GM23338 (cell line): ENCODE measurements around the gene OR52A1. TPM values are rescaled to one million over a fixed set of nuclear protein-coding genes. Genes with fewer than 3 reads are reported as not detected.
"Not testable (repeated sequence)": the region's sequence is repeated elsewhere in the genome, so short reads cannot be mapped to it uniquely, and the experiment has no call there.

Source experiments
- ATAC-seq: fragments of 200-7000 bp; cut with Tn5 transposase; 3 replicates; pipeline ENCODE4 v1.9.1; 2020
- DNase-seq: peaks from one replicate; pipeline ENCODE4 v3.0.0-alpha.2; 2015; ENCODE audit warnings: low spot score
- H2AFZ ChIP-seq: fragments of 200-600 bp; sonication (generic); 2 replicates; pipeline ENCODE4 v1.8.0; 2016; ENCODE audit warnings: antibody characterized with exemption, mild to moderate bottlenecking, moderate library complexity
- H3F3A ChIP-seq: fragments of 200-600 bp; sonication (generic); replicated peaks from 2 replicates; pipeline ENCODE4 v1.8.0; 2017; ENCODE audit warnings: antibody characterized with exemption, mixed run types, low read depth
- H3K27ac ChIP-seq: fragments of 200-600 bp; sonication (generic); 2 replicates; pipeline ENCODE4 v1.6.1; 2016; ENCODE audit warnings: low read depth
- H3K27me3 ChIP-seq: fragments of 200-600 bp; sonication (generic); 2 replicates; pipeline ENCODE4 v1.8.0; 2016; ENCODE audit warnings: mild to moderate bottlenecking, mixed run types, moderate library complexity; ENCODE audit not compliant: insufficient read depth
- H3K36me3 ChIP-seq: fragments of 200-600 bp; sonication (generic); 2 replicates; pipeline ENCODE4 v1.8.0; 2016; ENCODE audit warnings: mild to moderate bottlenecking; ENCODE audit not compliant: insufficient read depth
- H3K4me1 ChIP-seq: fragments of 200-600 bp; sonication (generic); 2 replicates; pipeline ENCODE4 v1.8.0; 2016; ENCODE audit warnings: mild to moderate bottlenecking, moderate library complexity; ENCODE audit not compliant: insufficient read depth
- H3K4me2 ChIP-seq: fragments of 200-600 bp; sonication (generic); 2 replicates; pipeline ENCODE4 v1.7.1; 2017; ENCODE audit warnings: mixed run types
- H3K4me3 ChIP-seq: fragments of 200-600 bp; sonication (generic); 2 replicates; pipeline ENCODE4 v1.6.1; 2016; ENCODE audit warnings: mixed run types
- H3K79me2 ChIP-seq: fragments of 200-600 bp; sonication (generic); replicated peaks from 2 replicates; pipeline ENCODE4 v1.8.0; 2017; ENCODE audit warnings: mild to moderate bottlenecking; ENCODE audit not compliant: insufficient read depth
- H3K9me2 ChIP-seq: fragments of 200-600 bp; sonication (generic); 2 replicates; pipeline ENCODE4 v1.8.0; 2017; ENCODE audit not compliant: insufficient read depth
- H4K20me1 ChIP-seq: fragments of 200-600 bp; sonication (generic); replicated peaks from 2 replicates; pipeline ENCODE4 v1.8.0; 2017; ENCODE audit warnings: mild to moderate bottlenecking; ENCODE audit not compliant: insufficient read depth
- H3K27ac Mint-ChIP-seq: 2 replicates; pipeline ENCODE4 v1.8.0; 2020; ENCODE audit warnings: inconsistent platforms, mild to moderate bottlenecking, moderate library complexity, mixed read lengths
- H3K27me3 Mint-ChIP-seq: 3 replicates; pipeline ENCODE4 v1.8.0; 2022; ENCODE audit warnings: low read depth, mild to moderate bottlenecking, moderate library complexity, mixed read lengths, inconsistent platforms; ENCODE audit not compliant: insufficient read depth, poor library complexity
- H3K36me3 Mint-ChIP-seq: 3 replicates; pipeline ENCODE4 v1.8.0; 2021; ENCODE audit warnings: low read depth, mild to moderate bottlenecking, inconsistent platforms, moderate library complexity, mixed read lengths
- H3K4me1 Mint-ChIP-seq: 3 replicates; pipeline ENCODE4 v1.8.0; 2020; ENCODE audit warnings: mild to moderate bottlenecking, inconsistent platforms, mixed read lengths
- H3K4me3 Mint-ChIP-seq: 3 replicates; pipeline ENCODE4 v1.8.0; 2021; ENCODE audit warnings: moderate library complexity, mild to moderate bottlenecking, inconsistent platforms, mixed read lengths
- H3K9me3 Mint-ChIP-seq: 3 replicates; pipeline ENCODE4 v1.8.0; 2020; ENCODE audit warnings: moderate library complexity, mild to moderate bottlenecking, inconsistent platforms, mixed read lengths
- EZH2 ChIP-seq: fragments of 200-600 bp; sonication (generic); IDR thresholded peaks from one replicate; pipeline ENCODE4 v1.8.0; 2017; ENCODE audit warnings: antibody characterized with exemption, mild to moderate bottlenecking, low read depth; ENCODE audit not compliant: unreplicated experiment
- POLR2AphosphoS5 ChIP-seq: IDR thresholded peaks from 2 replicates; pipeline ENCODE4 v1.6.1; 2016; ENCODE audit warnings: antibody characterized with exemption, low read depth
- ZNF462 ChIP-seq: fragments of 250-450 bp; sonication (Bioruptor Pico); IDR thresholded peaks from 2 replicates; pipeline ENCODE4 v1.5.0; 2020; ENCODE audit warnings: mild to moderate bottlenecking, moderate library complexity
- polyA plus RNA-seq: library from polyadenylated mRNA; unstranded; fragments of >200 nt; fragmentation: Nextera tagmentation; extraction: Ambion mirVana; gene quantifications from 2 replicates; pipeline ENCODE4 v1.2.1, GENCODE V29; 2016
- total RNA-seq: library from RNA; depleted of rRNA; stranded (reverse); fragments of >200 nt; shearing (Covaris generic); gene quantifications from 2 replicates; pipeline ENCODE4 v1.2.3, GENCODE V29; 2014

OR52A1 gene
- total and polyA plus RNA-seq, 2 experiments from 2014 or later: 0.73 to 4.3 TPM

GRCh38 chr11:5153574-5154431 is 754 bp downstream of the OR52A1 start:
- no peak overlapping the region for H3K27ac ChIP-seq
- no peaks in the 10 kb centered on the region for H4K20me1 ChIP-seq
- H3K79me2 ChIP-seq: no peaks in the 10 kb centered on the region
- H3K9me2 ChIP-seq: no peaks in the 10 kb centered on the region; the same call in 1 of the 2 replicates
- H3K36me3 Mint-ChIP-seq: peaks cover 7% of the 10 kb centered on the region; the same call in 1 of the 3 replicates
- H3K36me3 ChIP-seq: no peaks in the 10 kb centered on the region
- H2AFZ ChIP-seq: no peak overlapping the region
- ATAC-seq (no peak), DNase-seq (no peak)
- H3K4me1 Mint-ChIP-seq: peaks cover 6% of the 10 kb centered on the region; the same call in 2 of the 3 replicates
- no peak overlapping the region for H3K4me2 ChIP-seq
- no peak overlapping the region for H3K4me3 ChIP-seq
- H3K4me1 ChIP-seq: peaks cover 6% of the 10 kb centered on the region; the same call in 1 of the 2 replicates
- no peak for TF ChIP-seq EZH2
- H3K4me3 Mint-ChIP-seq: no peak overlapping the region
- H3K27ac Mint-ChIP-seq: no peak overlapping the region
- H3K9me3 Mint-ChIP-seq: no peaks in the 10 kb centered on the region; the same call in 2 of the 3 replicates
- H3K27me3 ChIP-seq: no peaks in the 10 kb centered on the region
- H3K27me3 Mint-ChIP-seq: peaks cover 4% of the 10 kb centered on the region
- H3F3A ChIP-seq: no peaks in the 10 kb centered on the region

- H3K9me3 Mint-ChIP-seq: no peaks in the 10 kb centered on the region
- no peak overlapping the region for H3K4me2 ChIP-seq
- H3K27me3 Mint-ChIP-seq: no peaks in the 10 kb centered on the region
- no peak for DNase-seq
- H3F3A ChIP-seq: no peaks in the 10 kb centered on the region
- no peaks in the 10 kb centered on the region for H3K79me2 ChIP-seq
- no peaks in the 10 kb centered on the region for H3K36me3 Mint-ChIP-seq
- H2AFZ ChIP-seq: no peak overlapping the region
- H4K20me1 ChIP-seq: no peaks in the 10 kb centered on the region
- H3K4me1 Mint-ChIP-seq: peaks cover 6% of the 10 kb centered on the region; the same call in 2 of the 3 replicates
- no peak for TF ChIP-seq ZNF462 (CRISPR knock-in tag)
- no peak for TF ChIP-seq POLR2AphosphoS5
- H3K27me3 ChIP-seq: no peaks in the 10 kb centered on the region
- no peak overlapping the region for H3K27ac Mint-ChIP-seq
- peaks cover 6% of the 10 kb centered on the region; the same call in 1 of the 2 replicates for H3K4me1 ChIP-seq
- H3K27ac ChIP-seq: no peak overlapping the region
- H3K36me3 ChIP-seq: no peaks in the 10 kb centered on the region
- H3K4me3 ChIP-seq: no peak overlapping the region
- no peaks in the 10 kb centered on the region for H3K9me2 ChIP-seq
- no peak for ATAC-seq
- H3K4me3 Mint-ChIP-seq: no peak overlapping the region
These were observed 2.8 kb downstream of the OR52A1 start for GRCh38 chr11:5151713-5152153.

- not testable (repeated sequence) for H2AFZ ChIP-seq, H3K27ac ChIP-seq, ATAC-seq, H3K36me3 ChIP-seq, H3K4me1 Mint-ChIP-seq, H3K4me1 ChIP-seq, H4K20me1 ChIP-seq, H3K27me3 Mint-ChIP-seq, H3K4me3 Mint-ChIP-seq, H3K9me3 Mint-ChIP-seq, DNase-seq, H3K27me3 ChIP-seq, H3K4me3 ChIP-seq, H3K9me2 ChIP-seq, H3K36me3 Mint-ChIP-seq, H3F3A ChIP-seq, H3K27ac Mint-ChIP-seq, H3K79me2 ChIP-seq, H3K4me2 ChIP-seq
These were observed 10.4 kb downstream of the OR52A1 start for GRCh38 chr11:5144206-5144605.
